Duodenal mucosa (tissue), 2 donors: Measurements from ENCODE around the gene SMC5.

ENCODE experiments used
- H3K27ac ChIP-seq: one replicate; pipeline ENCODE4 v1.7.0; 2013; ENCODE audit warnings: low read depth, low read length
- H3K27me3 ChIP-seq, 2 donors: one replicate each; pipeline ENCODE4 v1.7.0; 2013; ENCODE audit warnings: low read length in 2 of 2, control low read depth in 1 of 2; ENCODE audit not compliant: insufficient read depth in 2 of 2, control insufficient read depth in 1 of 2
- H3K36me3 ChIP-seq, 2 donors: one replicate each; pipeline ENCODE4 v1.7.0; 2013; ENCODE audit warnings: low read length in 2 of 2, control low read depth in 1 of 2; ENCODE audit not compliant: insufficient read depth in 2 of 2, control insufficient read depth in 1 of 2
- H3K4me1 ChIP-seq, 2 donors: one replicate each; pipeline ENCODE4 v1.7.0; 2013; ENCODE audit warnings: low read length in 2 of 2, control low read depth in 1 of 2; ENCODE audit not compliant: insufficient read depth in 2 of 2, control insufficient read depth in 1 of 2
- H3K4me3 ChIP-seq, 2 donors: one replicate each; pipeline ENCODE4 v1.7.0; 2013; ENCODE audit warnings: low read length in 2 of 2, low read depth in 1 of 2
- H3K9ac ChIP-seq, 2 donors: one replicate each; pipeline ENCODE4 v1.7.0; 2013; ENCODE audit warnings: low read length in 2 of 2, low read depth in 1 of 2
- H3K9me3 ChIP-seq, 2 donors: one replicate each; pipeline ENCODE4 v1.7.0; 2013; ENCODE audit warnings: low read length in 2 of 2, control low read depth in 1 of 2; ENCODE audit not compliant: control insufficient read depth in 1 of 2

SMC5 gene

GRCh38 chr9:70340572-70340971 is 81.8 kb downstream of the SMC5 start:
- Histone ChIP-seq H3K36me3 (peaks cover 0 to 13% of the 10 kb centered on the region in 2 donors), H3K9ac (no peak overlapping the region), H3K9me3 (no peaks in the 10 kb centered on the region), H3K27ac (no peak overlapping the region), H3K27me3 (no peaks in the 10 kb centered on the region), H3K4me1 (no peaks in the 10 kb centered on the region), H3K4me3 (no peak overlapping the region)

- Histone ChIP-seq H3K4me3 (no peak overlapping the region), H3K27me3 (no peaks in the 10 kb centered on the region), H3K9ac (no peak overlapping the region), H3K36me3 (peaks cover 15 to 54% of the 10 kb centered on the region in 2 donors), H3K9me3 (no peaks in the 10 kb centered on the region), H3K4me1 (no peaks in the 10 kb centered on the region), H3K27ac (no peak overlapping the region)
Observed at GRCh38 chr9:70347046-70347445, 88.3 kb downstream of the SMC5 start.

GRCh38 chr9:70352356-70352755 is 93.6 kb downstream of the SMC5 start:
- Histone ChIP-seq H3K4me3 (no peak overlapping the region), H3K36me3 (peaks cover 9 to 41% of the 10 kb centered on the region in 2 donors), H3K9me3 (no peaks in the 10 kb centered on the region), H3K4me1 (no peaks in the 10 kb centered on the region), H3K9ac (no peak overlapping the region), H3K27me3 (no peaks in the 10 kb centered on the region), H3K27ac (no peak overlapping the region)

DNA sequence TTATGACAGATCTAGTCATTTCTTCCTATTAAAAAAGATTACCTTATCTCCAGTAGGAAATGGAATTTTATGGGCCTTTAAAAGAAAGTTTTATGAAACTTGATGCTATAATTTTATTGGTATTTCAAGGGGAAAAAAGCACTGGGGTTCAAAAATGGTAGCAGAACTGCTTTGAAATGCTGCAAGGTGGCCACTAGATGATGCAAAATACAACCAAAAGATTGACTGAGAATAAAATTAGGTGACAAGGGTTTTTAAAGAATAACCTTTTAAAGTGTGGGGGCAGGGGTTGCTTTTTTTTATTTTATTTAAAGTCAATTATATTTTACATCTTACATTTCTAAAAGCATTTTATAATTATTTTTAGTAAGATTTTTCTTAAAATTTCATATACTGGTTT is 94.0 kb downstream of the SMC5 start:
- no peak overlapping the region for H3K27ac ChIP-seq
- no peak overlapping the region for H3K4me3 ChIP-seq
- no peaks in the 10 kb centered on the region for H3K9me3 ChIP-seq
- no peaks in the 10 kb centered on the region for H3K27me3 ChIP-seq
- H3K4me1 ChIP-seq: no peaks in the 10 kb centered on the region
- H3K9ac ChIP-seq: no peak overlapping the region
- peaks cover 5 to 37% of the 10 kb centered on the region in 2 donors for H3K36me3 ChIP-seq

DNA sequence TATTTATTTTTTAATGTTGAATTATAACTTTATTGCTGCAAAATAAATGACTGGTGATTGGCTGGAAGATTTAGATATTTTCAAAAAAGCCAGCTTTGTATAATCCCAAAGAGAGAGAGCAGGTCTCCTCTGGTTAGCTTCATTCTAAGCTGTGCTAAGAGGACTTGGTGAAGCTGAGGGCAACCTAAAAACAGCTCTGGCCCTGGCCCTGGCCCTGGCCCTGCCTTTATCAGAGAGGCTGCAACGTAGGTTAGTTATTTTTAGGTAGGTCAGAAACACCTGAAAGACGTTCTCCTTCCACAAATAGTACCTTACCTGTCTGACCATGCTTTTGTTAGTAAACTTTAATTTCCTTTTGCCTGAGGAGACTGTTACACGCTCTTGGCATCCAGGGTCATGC is 97.0 kb downstream of the SMC5 start:
- no peak overlapping the region for H3K9ac ChIP-seq
- H3K36me3 ChIP-seq: peaks cover 0 to 13% of the 10 kb centered on the region in 2 donors
- H3K4me3 ChIP-seq: no peak overlapping the region
- H3K27ac ChIP-seq: no peak overlapping the region
- H3K27me3 ChIP-seq: no peaks in the 10 kb centered on the region
- no peaks in the 10 kb centered on the region for H3K9me3 ChIP-seq
- no peaks in the 10 kb centered on the region for H3K4me1 ChIP-seq

GRCh38 chr9:70362952-70363351 is 104.2 kb downstream of the SMC5 start:
- H3K27ac ChIP-seq: no peak overlapping the region
- H3K4me3 ChIP-seq: no peak overlapping the region
- H3K9ac ChIP-seq: no peak overlapping the region
- no peaks in the 10 kb centered on the region for H3K9me3 ChIP-seq
- H3K4me1 ChIP-seq: no peaks in the 10 kb centered on the region
- no peaks in the 10 kb centered on the region for H3K36me3 ChIP-seq
- no peaks in the 10 kb centered on the region for H3K27me3 ChIP-seq

DNA sequence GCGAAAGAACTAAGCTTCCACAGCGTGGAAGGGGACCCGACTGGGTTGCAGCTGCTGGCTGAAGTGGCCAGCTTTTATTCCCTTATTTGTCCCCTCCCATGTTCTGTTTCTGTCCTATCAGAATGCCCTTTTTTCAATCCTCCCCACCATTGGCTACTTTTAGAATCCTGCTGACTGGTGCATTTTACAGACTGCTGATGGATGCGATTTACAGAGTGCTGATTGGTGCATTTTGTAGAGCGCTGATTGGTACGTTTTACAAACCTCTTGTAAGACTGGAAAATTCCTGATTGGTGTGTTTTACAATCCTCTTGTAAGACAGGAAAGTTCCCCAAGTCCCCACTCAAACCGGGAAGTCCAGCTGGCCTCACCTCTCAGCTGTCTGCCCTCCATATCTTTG is 105.0 kb downstream of the SMC5 start:
- Histone ChIP-seq H3K4me3 (no peak overlapping the region), H3K9ac (no peak overlapping the region), H3K27me3 (no peaks in the 10 kb centered on the region)

DNA sequence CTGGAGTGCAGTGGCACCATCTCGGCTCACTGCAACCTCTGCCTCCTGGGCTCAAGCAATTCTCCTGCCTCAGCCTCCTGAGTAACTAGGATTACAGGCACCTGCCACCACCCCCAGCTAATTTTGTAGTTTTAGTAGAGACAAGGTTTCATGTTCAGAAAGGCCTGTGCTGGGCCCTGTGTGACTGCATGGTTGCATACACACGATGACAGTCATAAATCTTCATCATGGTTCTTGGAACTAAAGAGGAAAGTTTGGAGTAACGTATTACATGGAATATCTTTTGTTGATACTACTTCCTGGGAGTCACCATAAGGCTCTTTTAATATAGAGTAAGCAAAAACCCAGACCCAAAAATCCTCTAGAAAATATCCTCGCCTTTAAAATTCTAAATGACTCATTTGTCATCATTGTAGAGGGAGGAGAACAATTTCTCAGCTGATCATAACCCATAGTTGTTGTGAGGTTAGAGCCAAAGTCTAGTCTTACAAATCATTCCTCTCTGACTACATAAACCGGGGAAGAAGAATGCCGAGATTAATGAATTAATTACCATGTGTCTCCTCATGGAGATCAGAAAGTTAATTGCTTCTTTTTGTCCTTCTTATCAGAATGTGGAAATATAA is 108.6 kb downstream of the SMC5 start:
- Histone ChIP-seq H3K36me3 (no peaks in the 10 kb centered on the region), H3K4me1 (no peaks in the 10 kb centered on the region), H3K9me3 (no peaks in the 10 kb centered on the region), H3K4me3 (no peak overlapping the region), H3K27me3 (no peaks in the 10 kb centered on the region), H3K9ac (no peak overlapping the region), H3K27ac (no peak overlapping the region)

More for the DNA sequence above, 105.0 kb downstream of the SMC5 start:
- no peaks in the 10 kb centered on the region for H3K36me3 ChIP-seq
- H3K27ac ChIP-seq: no peak overlapping the region
- no peaks in the 10 kb centered on the region for H3K9me3 ChIP-seq
- no peaks in the 10 kb centered on the region for H3K4me1 ChIP-seq

DNA sequence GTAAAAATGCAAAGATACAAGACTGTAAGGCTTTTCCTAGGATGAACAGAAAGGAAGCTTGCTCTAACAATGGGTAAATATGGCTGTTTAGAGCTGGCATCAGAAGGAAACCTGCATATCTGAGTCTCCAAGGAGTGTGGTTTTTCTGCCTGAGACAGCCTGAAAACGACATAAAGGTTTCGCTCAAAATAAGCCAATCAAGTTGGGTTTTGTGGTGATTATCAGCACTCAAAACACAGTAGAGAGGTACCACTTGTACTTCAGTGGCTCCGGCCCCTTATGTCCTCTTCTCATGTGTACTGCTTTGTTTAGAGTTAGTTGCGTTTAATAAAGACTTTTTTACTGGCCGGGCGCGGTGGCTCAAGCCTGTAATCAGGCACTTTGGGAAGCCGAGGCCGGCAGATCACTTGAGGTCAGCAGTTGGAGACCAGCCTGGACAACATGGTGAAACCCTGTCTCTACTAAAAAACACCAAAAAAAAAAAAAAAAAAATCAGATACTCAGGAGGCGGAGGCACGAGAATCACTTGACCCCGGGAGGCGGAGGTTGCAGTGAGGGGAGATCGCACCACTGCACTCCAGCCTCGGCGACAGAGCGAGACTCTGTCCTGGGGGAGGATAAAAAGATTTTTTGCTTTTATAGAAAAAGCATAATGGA is 116.3 kb downstream of the SMC5 start:
- no peaks in the 10 kb centered on the region for H3K27me3 ChIP-seq
- peak overlapping the region in 1 of 2 donors; percentile 13 for H3K4me3 ChIP-seq
- no peaks in the 10 kb centered on the region for H3K9me3 ChIP-seq
- no peaks in the 10 kb centered on the region for H3K4me1 ChIP-seq
- no peak overlapping the region for H3K27ac ChIP-seq
- H3K9ac ChIP-seq: no peak overlapping the region
- H3K36me3 ChIP-seq: no peaks in the 10 kb centered on the region

DNA sequence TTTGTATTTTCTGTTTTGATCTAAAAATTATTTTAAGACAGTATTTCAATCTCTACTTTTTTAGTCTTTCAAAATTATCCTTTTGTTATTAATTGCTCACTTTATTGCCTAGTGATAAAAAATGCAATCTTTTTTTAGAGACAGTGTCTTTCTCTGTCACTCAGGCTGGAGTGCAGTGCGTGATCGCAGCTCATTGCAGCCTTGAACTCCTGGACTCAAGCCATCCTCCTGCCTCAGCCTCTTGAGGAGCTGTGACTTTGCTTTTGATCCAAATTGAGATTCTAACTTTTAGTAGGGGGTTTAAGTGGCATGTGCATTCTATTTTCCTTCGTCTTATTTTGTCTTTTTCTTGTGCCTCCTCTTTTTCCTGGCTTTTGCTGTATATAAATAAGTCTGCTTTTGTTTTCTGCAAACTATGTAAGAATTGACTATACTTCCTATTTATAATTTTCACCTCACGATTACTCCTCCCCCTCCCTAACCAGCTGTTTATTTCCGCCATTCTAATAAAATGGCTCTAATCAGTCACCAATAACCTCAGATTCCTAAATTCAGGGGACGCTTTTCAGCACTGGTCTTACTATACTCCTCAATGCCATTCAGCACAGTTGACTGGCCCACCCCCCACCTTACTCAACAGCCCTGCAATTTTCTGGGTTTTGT is 123.4 kb downstream of the SMC5 start:
- Histone ChIP-seq H3K27me3 (no peaks in the 10 kb centered on the region), H3K4me1 (no peaks in the 10 kb centered on the region), H3K4me3 (no peak overlapping the region), H3K36me3 (peaks cover 0 to 19% of the 10 kb centered on the region in 2 donors), H3K9ac (no peak overlapping the region), H3K9me3 (no peaks in the 10 kb centered on the region), H3K27ac (no peak overlapping the region)
